22Rv1 (cell line): ENCODE results near the gene FES.

ENCODE experiments used
- CTCF ChIP-seq: fragments of 450-650 bp; IDR thresholded peaks from 2 replicates; pipeline ENCODE4 v1.5.1; 2017; ENCODE audit warnings: mild to moderate bottlenecking
- ZFX ChIP-seq: fragments of 450-650 bp; IDR thresholded peaks from 2 replicates; pipeline ENCODE4 v1.6.1; 2017; ENCODE audit warnings: antibody characterized with exemption, borderline replicate concordance

GRCh38 chr15:90881181-90881977 is 2.9 kb upstream of the FES start:
- TF ChIP-seq CTCF, result no peak
- no peak for TF ChIP-seq ZFX
